ENCODE data around the gene LRPPRC. TPM values are rescaled to one million over a fixed set of nuclear protein-coding genes. Genes with fewer than 3 reads are reported as not detected.
A peak's percentile ranks its signal among the peaks of the same experiment; 100 is the strongest.

The LRPPRC gene
- total RNA-seq, 1 donor from 2014 or later, result 54.4 TPM

DNA sequence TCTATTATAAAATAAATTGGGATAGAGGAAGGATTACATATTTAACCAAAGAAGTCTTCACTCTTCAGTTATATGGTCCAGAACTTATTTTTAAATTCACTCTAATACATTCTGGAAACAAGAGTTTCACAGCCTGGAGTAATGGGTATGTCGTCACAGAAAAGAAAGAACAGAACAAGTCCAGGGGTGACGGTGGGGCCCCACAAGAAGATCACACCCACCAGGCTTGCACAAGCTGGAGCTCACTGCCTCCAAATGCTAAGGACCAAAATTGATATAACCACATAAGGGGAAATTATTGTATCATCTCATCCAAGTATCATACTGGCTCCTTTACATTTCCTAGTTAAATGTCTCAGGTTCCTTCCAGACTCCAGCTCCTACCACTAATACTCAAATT lies 11.3 kb downstream of the LRPPRC start:
- DNase-seq (ENCODE audit: extremely low read depth, low read depth, low spot score), result no peak

- DNase-seq (ENCODE audit: extremely low read depth, low read depth, low spot score), result no peak
Measured at GRCh38 chr2:43980902-43981301, 14.9 kb downstream of the LRPPRC start.

- no peak for DNase-seq (ENCODE audit: extremely low read depth, low read depth, low spot score)
Measured at GRCh38 chr2:43977677-43978375, 18.0 kb downstream of the LRPPRC start.

DNA sequence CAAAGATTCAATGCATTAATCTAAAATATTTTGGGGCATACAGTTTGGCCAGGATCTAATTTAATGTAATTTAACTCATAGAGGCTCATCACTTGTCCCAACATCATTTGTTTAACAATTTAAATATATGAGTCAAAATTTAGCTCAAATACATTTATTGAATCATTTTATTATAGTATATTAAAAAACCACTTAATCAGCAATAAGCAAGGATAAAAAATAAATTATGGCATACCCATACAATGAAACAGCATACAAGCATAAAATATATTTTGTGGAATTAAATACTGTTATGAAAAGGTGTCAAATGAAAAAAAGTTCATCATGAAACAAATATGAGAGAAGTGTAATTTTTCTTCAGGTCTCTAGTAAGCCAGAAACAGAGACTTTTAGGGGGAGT lies 34.9 kb downstream of the LRPPRC start:
- no peak for DNase-seq (ENCODE audit: extremely low read depth, low read depth, low spot score)

DNA sequence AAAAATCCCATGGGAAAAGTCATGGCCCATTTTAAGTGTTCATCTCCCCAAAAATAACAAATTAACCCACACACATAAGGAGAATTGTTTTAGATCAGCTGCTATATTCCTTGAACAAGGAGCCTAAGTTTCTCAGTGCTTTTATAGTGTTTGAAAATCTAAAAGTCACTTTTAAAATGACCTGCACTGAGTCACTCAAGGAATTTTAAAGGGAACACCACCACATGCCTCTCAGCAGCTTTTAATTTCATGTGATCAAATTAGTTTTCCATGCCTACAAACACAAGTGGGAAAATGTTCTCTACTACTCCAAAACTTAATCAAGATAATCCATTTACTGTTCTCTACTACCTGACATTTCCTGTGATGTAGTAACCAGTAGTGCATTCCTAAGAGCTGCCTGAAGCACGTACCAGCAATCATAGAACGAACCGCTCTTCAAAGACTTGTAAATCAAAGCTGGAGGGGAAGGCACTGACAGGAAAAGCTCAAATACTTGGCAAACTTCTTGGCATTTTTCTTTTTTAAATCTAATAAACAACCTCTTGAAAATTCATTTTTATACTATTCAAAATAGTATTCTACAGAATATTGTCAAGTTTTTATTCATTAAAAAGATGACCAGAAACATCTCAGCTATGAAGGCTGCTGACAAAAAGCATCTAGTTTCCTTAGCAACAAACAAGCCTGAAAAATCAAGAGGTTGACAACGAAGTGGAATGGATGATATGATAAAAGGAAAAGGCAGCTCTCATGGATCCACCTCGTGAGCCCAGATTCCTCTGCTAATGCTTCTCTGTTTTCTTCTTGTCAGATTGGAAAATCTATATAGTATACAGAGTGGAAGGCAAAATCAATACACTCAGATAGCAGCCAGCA lies 37.2 kb downstream of the LRPPRC start:
- no peak for DNase-seq (ENCODE audit: extremely low read depth, low read depth, low spot score)

DNA sequence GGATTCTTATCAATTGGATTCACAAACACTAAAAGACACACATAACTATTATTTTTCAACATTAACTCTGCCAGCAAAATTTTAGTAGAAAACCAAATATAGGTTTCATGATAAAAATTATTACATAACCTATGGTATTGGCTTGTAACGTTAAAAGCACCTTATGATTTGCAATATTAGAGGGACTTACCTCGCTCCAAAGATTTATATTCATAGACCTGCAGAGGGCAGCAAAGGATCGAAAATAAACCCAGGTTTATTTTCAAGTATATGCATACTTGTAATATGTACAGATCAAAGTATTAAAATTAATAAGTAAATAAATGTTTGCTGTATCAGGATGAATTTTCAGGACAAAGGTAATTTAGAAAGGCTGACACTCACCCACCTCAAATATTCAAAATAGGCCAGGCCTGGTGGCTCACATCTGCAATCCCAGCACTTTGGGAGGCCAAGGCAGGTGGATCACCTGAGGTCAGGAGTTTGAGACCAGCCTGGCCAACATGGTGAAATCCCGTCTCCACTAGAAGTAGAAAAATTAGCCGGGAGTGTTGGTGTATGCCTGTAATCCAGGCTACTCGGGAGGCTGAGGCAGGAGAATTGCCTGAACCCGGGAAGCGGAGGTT lies 45.3 kb downstream of the LRPPRC start:
- DNase-seq (ENCODE audit: extremely low read depth, low read depth, low spot score), result peak; percentile 16

DNA sequence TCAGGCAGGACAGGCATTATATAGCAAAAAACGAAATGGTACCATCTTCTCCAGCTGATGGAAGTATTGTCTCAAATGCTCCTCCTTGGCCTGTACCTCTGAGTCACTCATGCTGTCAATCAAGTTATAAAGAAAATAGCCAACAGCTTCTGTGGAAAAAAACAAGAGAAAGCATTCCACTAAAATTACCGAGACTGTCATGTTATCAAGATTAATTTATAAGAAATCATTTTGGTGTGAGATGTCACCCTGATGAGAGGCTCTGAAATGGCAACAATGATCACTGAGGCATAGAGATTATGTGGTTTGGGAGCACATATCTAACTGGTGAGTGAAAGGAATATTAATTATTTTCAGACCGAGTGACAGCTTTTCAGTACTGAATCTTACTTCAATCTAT lies 47.4 kb downstream of the LRPPRC start:
- no peak for DNase-seq (ENCODE audit: extremely low read depth, low read depth, low spot score)

DNA sequence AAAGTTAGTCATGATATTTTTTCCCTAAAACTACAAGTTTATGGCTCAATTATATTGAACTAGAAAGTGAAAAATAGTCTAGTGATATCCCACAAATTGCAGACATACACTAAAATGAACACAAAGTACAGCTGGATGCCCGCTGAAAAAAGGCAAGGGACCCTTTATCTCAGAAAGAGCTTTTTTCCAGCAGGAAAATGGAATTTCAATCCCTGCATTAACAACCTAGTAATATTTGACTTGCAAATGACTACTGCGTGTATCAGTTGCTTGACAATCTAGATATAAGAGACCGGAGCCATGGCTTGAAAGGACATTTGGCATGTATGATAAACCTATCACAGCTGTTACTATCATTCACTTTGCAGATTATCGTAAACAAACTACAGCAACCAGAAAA lies 49.1 kb downstream of the LRPPRC start:
- no peak for DNase-seq (ENCODE audit: extremely low read depth, low read depth, low spot score)

- DNase-seq (ENCODE audit: extremely low read depth, low read depth, low spot score), result no peak
Measured at GRCh38 chr2:43945439-43945838, 50.4 kb downstream of the LRPPRC start.

DNA sequence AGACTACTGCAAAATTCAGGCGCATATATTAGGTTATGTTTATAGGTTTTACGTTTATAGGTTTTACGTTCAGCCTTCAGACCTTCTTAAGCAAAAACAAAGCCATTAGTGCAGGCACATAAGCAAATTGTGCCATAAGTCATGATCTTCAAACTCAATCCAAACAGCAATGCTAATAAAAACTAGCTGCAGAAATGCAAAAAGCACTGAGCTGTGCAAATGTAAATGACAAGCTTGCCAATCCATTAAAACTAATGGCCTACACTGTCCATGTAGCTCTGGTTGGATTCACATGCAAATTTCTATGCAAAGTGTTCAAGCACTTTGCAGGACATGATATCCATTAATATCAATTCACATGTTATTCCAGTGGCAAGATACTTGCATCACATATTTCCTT lies 50.9 kb downstream of the LRPPRC start:
- DNase-seq (ENCODE audit: extremely low read depth, low read depth, low spot score), result no peak

DNA sequence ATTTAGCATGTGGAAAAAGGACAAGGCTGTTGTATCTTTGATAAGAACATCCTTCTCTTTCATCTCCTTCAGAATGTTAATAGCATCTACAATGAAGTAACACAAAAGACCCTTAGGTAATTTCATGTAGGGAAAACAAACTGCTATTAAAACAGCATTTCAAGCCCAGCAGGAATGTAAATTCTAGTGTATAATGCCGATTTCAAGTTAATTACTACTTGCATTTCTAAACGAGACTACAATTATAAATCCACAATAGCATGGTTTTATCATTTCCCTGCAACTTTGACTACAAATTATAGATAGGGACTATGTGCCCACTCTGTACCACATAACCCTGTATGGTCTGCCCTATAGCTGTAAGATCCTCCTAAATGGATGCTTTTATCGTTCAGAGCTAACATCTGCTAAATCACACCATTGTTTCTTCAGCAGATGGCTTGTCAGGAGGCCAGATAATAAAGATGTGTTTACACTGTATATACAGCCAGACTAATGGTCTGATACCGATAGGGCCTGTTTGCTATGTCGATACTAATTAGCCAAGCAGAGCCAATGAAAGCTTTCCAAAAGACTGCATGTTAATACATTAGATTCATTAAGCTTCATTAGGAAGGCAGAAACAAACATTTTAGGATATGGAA lies 51.9 kb downstream of the LRPPRC start:
- no peak for DNase-seq (ENCODE audit: extremely low read depth, low read depth, low spot score)

- DNase-seq (ENCODE audit: extremely low read depth, low read depth, low spot score), result no peak
Measured at GRCh38 chr2:43943323-43943722, 52.5 kb downstream of the LRPPRC start.

DNA sequence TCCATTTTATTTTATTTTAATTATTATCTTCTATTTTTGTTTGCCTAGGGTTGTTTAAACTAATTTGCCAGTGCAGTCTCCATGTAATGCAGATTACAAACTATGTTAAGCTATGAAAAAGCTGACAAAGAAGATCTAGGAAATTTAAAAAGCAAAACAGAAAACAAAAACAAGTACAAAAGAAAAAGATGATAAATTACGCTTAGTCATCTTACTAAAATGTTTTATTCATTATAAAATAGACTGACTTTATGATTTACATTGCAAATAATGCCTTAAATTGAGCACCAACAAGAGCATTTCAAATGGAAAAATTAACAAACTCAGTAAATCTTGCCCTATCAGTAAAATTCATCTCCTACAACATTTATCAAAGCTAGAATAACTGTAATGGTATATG lies 52.9 kb downstream of the LRPPRC start:
- DNase-seq (ENCODE audit: extremely low read depth, low read depth, low spot score), result no peak

- no peak for DNase-seq (ENCODE audit: extremely low read depth, low read depth, low spot score)
Measured at GRCh38 chr2:43941966-43942365, 53.8 kb downstream of the LRPPRC start.

DNA sequence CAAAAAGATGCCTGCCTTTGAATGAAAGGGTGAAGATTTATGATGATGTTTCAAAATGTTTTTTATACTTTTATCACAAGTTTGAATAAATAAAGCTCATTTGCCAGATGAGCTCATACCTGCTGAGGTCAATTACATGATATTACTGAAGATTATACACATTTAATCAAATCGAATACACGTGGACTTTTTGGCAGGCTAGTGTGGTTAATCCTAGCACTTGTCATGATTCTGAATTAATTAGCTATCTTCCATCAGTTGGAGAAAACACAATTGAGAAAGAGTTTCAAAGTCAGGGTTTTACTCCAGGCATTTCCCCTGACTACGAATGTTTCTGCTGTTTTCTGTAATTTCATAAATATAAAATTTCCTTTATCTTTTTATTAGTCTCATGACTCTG lies 54.4 kb downstream of the LRPPRC start:
- no peak for DNase-seq (ENCODE audit: extremely low read depth, low read depth, low spot score)

- no peak for DNase-seq (ENCODE audit: extremely low read depth, low read depth, low spot score)
Measured at GRCh38 chr2:43939695-43940256, 56.0 kb downstream of the LRPPRC start.

DNA sequence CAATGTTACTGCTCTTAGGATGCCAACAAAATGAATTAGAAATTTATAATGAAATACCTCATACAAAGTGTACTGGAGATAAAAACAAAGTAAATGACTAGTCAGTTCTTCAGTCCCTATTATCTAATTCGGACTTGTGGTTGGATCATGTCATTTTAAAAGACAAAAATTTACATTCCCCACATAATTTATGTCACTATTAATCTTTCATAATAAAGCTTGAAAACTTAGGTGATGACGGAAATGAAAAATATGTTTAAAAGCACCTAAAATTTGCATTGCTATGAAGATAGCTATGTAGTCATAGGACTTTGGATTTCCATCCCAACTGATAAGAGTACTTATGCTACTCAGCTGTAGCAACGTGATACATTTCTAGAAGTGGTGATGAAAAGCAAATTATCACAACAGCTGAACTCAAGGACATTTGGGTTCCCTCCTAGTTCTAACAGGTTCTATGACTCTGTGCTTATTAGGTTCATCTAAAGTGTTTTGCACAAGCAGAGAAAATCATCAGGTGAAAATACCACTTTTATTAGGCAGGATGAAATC lies 58.4 kb downstream of the LRPPRC start:
- no peak for DNase-seq (ENCODE audit: extremely low read depth, low read depth, low spot score)

DNA sequence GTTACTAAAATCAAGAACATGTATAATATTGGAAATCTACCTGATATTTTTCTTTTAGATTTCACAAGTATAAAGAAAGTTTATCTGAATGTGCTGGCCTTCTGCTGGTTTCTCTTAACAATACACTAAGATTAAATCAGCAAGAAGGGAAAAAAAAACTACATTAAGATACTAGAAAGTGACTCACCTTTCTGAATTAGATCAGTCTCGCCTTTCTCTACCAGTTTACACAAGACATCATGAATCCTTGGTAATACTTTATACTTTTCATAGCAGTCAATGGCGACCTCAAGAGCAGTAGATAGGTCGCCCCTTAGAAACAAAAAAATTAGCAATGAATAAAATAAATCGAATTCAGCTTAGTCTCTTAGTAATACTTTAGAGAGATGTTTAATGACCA lies 61.2 kb downstream of the LRPPRC start:
- no peak for DNase-seq (ENCODE audit: extremely low read depth, low read depth, low spot score)

GRCh38 chr2:43931293-43931692 lies 64.5 kb downstream of the LRPPRC start:
- no peak for DNase-seq (ENCODE audit: extremely low read depth, low read depth, low spot score)

DNA sequence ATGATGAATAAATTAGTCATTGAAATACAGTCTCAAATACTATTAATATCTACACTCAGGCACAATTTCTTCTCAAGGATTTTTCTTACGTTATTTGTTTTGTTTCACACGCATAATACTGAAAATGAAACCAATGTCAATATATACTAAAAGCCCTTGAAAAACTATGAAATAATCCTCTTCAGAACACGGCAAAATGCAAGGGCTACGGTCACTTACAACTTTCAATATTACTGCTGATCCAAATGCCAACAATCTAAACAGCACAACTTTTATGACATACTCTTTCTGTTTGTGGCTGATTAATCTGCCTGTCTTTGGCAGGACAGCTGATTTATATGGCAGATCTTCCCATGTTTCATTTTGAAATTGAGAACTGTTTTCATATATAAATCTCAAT lies 68.3 kb downstream of the LRPPRC start:
- no peak for DNase-seq (ENCODE audit: extremely low read depth, low read depth, low spot score)

GRCh38 chr2:43925431-43925830 lies 70.4 kb downstream of the LRPPRC start:
- no peak for DNase-seq (ENCODE audit: extremely low read depth, low read depth, low spot score)
